Kidney (tissue), 14 donors: ENCODE results near the gene SAMD4A. TPM values are rescaled to one million over a fixed set of nuclear protein-coding genes. Genes with fewer than 3 reads are reported as not detected.

Source experiments
- DNase-seq, 5 donors: peaks; one replicate each; pipeline ENCODE4 v3.0.0-alpha.2; 2013 to 2020
- FAIRE-seq: peaks from 2 replicates; lab custom pipeline; 2012; peaks lifted over from hg19 to GRCh38; lab: Jason Lieb, UNC
- H3K27ac ChIP-seq, 2 donors: one replicate each; pipeline ENCODE4 v1.7.0; 2013; ENCODE audit warnings: low read depth in 2 of 2, low read length in 2 of 2, inconsistent platforms in 1 of 2
- H3K27me3 ChIP-seq: one replicate; pipeline ENCODE4 v1.7.1; 2013; ENCODE audit warnings: low read length, inconsistent platforms; ENCODE audit not compliant: control insufficient read depth, insufficient read depth
- H3K36me3 ChIP-seq, 3 donors: one replicate each; pipeline versions ENCODE4 v1.7.0 to v1.7.1; 2013; ENCODE audit warnings: low read length in 3 of 3, control low read depth in 1 of 3, inconsistent platforms in 1 of 3; ENCODE audit not compliant: insufficient read depth in 3 of 3, control insufficient read depth in 2 of 3
- H3K4me1 ChIP-seq, 3 donors: one replicate each; pipeline versions ENCODE4 v1.7.0 to v1.7.1; 2013; ENCODE audit warnings: low read length in 3 of 3, inconsistent platforms in 1 of 3, low read depth in 1 of 3; ENCODE audit not compliant: control insufficient read depth in 2 of 3, insufficient read depth in 2 of 3
- H3K4me3 ChIP-seq, 3 donors: one replicate each; pipeline versions ENCODE4 v1.7.0 to v1.8.1; 2013; ENCODE audit warnings: low read length in 3 of 3, control low read depth in 1 of 3, inconsistent platforms in 1 of 3
- H3K9ac ChIP-seq, 3 donors: one replicate each; pipeline versions ENCODE4 v1.7.0 to v1.7.1; 2013; ENCODE audit warnings: low read length in 3 of 3, control low read depth in 1 of 3, inconsistent platforms in 1 of 3
- H3K9me3 ChIP-seq, 3 donors: one replicate each; pipeline versions ENCODE4 v1.7.0 to v1.7.1; 2013; ENCODE audit warnings: low read length in 3 of 3, control low read depth in 1 of 3, inconsistent platforms in 1 of 3; ENCODE audit not compliant: control insufficient read depth in 2 of 3, insufficient read depth in 1 of 3
- intact Hi-C: fragments of 100-400 bp; cut with DNase I; formaldehyde crosslinking; loops from one replicate; pipeline ENCODE4 v1.11.1; 2022
- polyA plus RNA-seq: library from polyadenylated mRNA; stranded (reverse); fragments of 350-450 nt; fragmentation: Illumina TruSeq; extraction: RNeasy Lipid Tissue Mini Kit (QIAGEN cat#74804); gene quantifications from one replicate; pipeline ENCODE4 v1.2.3, GENCODE V29; 2014; ENCODE audit warnings: low read depth, low replicate concordance; ENCODE audit not compliant: insufficient read depth
- total RNA-seq: library from RNA; stranded (reverse); fragmentation: NEBNext Ultra II Directional; extraction: Animal tissue kit (Norgen Biotek cat#: 25700); gene quantifications from one replicate; pipeline ENCODE4 v1.2.1, GENCODE V29; 2021
- TF ChIP-seq, protein P1 (sequence below): IDR thresholded peaks from 3 replicates; pipeline ENCODE4 v1.5.1; 2012; ENCODE audit warnings: mild to moderate bottlenecking, moderate library complexity, borderline replicate concordance; ENCODE audit not compliant: insufficient read depth; ENCODE audit errors: extremely low read depth
- donor health status: control.
- donor health status: control.
- donor health status: control.
- donor health status: control.
- donor health status: control.
- donor health status: DM: yes; HTN: yes; CAD: no.
- donor health status: Normal renal cell carcinoma (clear cell type).

Gene SAMD4A
- total and polyA plus RNA-seq, 2 donors from 2014 or later: 7.4 to 46.5 TPM

DNA sequence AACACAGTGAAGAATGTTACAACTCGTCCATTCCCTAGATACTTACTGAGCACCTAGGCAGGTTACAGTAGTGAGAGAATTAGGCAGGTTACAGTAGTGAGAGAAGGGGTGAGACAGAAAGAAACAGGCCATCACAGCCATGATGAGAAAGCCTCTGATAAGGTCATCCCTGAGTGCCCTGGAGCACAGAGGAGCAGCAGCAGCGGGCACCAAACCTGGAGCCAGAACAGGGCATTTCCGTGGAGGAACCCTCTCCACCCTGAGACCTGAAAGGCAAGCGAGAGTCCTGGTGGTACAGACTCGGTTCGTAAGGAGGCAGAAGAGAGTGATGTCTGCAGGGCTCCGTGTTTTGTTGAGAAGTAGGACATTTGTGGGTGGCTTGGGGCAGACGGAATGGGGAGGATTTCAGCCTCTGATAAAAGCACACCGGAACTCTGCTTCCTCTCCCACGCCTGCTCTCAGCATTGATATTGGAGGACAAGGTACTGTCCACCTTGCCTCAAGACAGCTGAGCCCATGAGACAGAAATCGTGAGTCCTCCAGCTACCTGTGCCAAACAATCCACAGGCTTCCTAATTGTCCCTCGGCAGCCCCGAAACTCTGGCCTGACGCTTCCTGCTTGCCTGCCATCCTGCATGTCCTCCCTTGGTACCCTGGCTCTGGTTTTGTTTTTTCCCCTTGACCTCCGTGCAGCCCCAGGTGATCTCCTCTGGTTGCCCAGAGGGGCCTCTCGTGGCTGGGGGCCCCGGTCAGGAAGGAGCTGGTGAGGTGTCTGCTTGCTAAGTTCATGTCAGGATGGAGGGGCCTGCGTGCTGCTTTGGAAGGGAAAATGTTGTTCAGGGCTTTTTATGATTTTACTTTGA, 199.6 kb downstream of the SAMD4A start:
- DNase-seq: no peak
- intact Hi-C loops: no loop called here

DNA sequence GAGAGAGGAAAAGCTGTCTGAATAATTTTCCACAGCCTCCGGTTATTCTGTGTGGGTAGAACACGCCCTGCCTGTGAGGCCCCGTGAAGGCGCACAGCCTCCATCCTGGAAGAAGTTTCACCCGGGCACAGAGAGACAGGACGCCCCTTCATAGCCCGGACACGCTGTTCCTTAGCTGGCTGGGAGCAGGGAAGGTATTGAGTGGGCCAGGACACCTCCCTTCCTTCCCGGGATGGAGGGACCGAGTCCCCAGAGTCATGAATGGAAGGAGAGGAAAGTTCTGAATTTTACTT, 200.2 kb downstream of the SAMD4A start:
- no peak for FAIRE-seq
- Histone ChIP-seq H3K9ac (no peak overlapping the region), H3K36me3 (peaks cover 0 to 3% (median 3%) of the 10 kb centered on the region in 3 donors), H3K9me3 (no peaks in the 10 kb centered on the region), H3K4me3 (no peak overlapping the region), H3K27me3 (no peaks in the 10 kb centered on the region), H3K27ac (no peak overlapping the region), H3K4me1 (no peaks in the 10 kb centered on the region)
- TF ChIP-seq, protein P1, sequence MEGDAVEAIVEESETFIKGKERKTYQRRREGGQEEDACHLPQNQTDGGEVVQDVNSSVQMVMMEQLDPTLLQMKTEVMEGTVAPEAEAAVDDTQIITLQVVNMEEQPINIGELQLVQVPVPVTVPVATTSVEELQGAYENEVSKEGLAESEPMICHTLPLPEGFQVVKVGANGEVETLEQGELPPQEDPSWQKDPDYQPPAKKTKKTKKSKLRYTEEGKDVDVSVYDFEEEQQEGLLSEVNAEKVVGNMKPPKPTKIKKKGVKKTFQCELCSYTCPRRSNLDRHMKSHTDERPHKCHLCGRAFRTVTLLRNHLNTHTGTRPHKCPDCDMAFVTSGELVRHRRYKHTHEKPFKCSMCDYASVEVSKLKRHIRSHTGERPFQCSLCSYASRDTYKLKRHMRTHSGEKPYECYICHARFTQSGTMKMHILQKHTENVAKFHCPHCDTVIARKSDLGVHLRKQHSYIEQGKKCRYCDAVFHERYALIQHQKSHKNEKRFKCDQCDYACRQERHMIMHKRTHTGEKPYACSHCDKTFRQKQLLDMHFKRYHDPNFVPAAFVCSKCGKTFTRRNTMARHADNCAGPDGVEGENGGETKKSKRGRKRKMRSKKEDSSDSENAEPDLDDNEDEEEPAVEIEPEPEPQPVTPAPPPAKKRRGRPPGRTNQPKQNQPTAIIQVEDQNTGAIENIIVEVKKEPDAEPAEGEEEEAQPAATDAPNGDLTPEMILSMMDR: no peak
- no peak for DNase-seq
- intact Hi-C loops: no loop called here

More for the DNA sequence above, 199.6 kb downstream of the SAMD4A start:
- no peak overlapping the region for H3K4me3 ChIP-seq
- no peak overlapping the region for H3K27ac ChIP-seq
- no peaks in the 10 kb centered on the region for H3K9me3 ChIP-seq
- peaks cover 0 to 5% (median 3%) of the 10 kb centered on the region in 3 donors for H3K36me3 ChIP-seq
- FAIRE-seq: no peak
- no peak overlapping the region for H3K9ac ChIP-seq
- no peaks in the 10 kb centered on the region for H3K4me1 ChIP-seq
- H3K27me3 ChIP-seq: no peaks in the 10 kb centered on the region
- TF ChIP-seq, protein P1: no peak

DNA sequence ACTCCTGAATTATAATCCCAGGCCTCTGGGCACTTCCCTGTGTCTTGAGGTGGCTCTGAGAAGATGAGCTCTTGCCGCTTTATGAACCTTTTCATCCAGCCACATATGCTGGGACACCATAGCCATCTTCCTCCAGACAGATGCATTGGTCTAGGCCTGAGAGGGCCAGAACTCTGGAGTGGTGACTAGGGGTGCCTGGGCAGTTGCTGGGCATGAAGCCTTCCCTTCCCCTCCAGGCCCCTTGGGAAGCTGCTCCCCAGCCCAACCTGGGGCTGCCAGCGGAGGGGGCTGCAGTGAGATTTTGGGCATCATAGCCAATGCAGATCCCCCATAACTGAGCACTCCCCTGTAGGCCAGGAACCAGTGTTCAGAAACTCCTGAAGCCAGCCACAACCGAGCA, 200.5 kb downstream of the SAMD4A start:
- intact Hi-C loops: no loop called here
- no peak for FAIRE-seq
- TF ChIP-seq, protein P1: no peak
- H3K9me3 ChIP-seq: no peaks in the 10 kb centered on the region
- H3K36me3 ChIP-seq: peaks cover 0 to 3% (median 3%) of the 10 kb centered on the region in 3 donors
- H3K4me3 ChIP-seq: no peak overlapping the region
- no peak overlapping the region for H3K27ac ChIP-seq
- H3K27me3 ChIP-seq: no peaks in the 10 kb centered on the region
- peaks cover 0 to 2% (median 0%) of the 10 kb centered on the region in 3 donors for H3K4me1 ChIP-seq
- no peak for DNase-seq
- H3K9ac ChIP-seq: no peak overlapping the region
